GM19395 (cell line): ENCODE results near the gene PTBP3.
"Not testable (repeated sequence)": the region's sequence is repeated elsewhere in the genome, so short reads cannot be mapped to it uniquely, and the experiment has no call there.

Experiments used
- ATAC-seq: cut with Tn5 transposase; IDR thresholded peaks from one replicate; pipeline ENCODE4 v1.9.1; 2021; ENCODE audit warnings: mild to moderate bottlenecking, moderate library complexity; ENCODE audit not compliant: unreplicated experiment

Gene PTBP3, protein sequence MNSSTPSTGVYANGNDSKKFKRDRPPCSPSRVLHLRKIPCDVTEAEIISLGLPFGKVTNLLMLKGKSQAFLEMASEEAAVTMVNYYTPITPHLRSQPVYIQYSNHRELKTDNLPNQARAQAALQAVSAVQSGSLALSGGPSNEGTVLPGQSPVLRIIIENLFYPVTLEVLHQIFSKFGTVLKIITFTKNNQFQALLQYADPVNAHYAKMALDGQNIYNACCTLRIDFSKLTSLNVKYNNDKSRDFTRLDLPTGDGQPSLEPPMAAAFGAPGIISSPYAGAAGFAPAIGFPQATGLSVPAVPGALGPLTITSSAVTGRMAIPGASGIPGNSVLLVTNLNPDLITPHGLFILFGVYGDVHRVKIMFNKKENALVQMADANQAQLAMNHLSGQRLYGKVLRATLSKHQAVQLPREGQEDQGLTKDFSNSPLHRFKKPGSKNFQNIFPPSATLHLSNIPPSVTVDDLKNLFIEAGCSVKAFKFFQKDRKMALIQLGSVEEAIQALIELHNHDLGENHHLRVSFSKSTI

DNA sequence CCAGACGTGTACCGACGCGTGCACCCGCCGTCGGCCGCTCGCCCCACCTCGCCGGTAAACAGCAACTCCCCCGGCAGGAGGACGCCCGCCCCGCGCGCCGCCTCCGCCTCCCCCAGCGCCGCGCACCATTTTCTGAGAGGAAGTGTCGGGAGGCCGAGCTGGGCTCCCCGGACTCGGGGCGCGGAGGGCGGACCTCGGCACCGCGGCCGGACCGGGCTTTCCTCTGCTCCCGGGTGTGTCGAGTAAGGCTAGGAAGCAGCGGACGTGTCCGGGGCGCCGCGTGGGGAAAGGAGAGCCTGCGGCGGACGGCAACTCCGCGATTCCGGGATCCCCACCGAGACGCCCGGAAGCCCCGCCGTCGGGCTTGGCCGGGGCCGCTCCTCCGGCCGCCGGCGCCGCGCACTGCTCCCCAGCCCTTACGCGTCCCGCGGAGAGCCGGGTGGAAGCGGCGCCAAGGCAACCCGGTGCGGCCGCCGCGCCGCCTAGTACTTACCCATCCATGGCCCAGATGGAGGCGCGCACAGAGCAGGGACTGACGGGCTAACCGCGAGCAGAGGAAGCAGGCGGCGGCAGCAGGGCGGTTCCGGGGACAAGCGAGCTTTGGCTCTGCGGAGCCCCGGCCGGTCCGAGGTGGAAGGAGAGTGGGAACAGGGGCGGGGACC lies at the start of gene PTBP3:
PTBP3 (minus strand) TSS at position 643 of the 662 bp plus-strand sequence. CDS start 35,754 bp downstream, outside the sequence.
- ATAC-seq = peak; percentile 63

DNA sequence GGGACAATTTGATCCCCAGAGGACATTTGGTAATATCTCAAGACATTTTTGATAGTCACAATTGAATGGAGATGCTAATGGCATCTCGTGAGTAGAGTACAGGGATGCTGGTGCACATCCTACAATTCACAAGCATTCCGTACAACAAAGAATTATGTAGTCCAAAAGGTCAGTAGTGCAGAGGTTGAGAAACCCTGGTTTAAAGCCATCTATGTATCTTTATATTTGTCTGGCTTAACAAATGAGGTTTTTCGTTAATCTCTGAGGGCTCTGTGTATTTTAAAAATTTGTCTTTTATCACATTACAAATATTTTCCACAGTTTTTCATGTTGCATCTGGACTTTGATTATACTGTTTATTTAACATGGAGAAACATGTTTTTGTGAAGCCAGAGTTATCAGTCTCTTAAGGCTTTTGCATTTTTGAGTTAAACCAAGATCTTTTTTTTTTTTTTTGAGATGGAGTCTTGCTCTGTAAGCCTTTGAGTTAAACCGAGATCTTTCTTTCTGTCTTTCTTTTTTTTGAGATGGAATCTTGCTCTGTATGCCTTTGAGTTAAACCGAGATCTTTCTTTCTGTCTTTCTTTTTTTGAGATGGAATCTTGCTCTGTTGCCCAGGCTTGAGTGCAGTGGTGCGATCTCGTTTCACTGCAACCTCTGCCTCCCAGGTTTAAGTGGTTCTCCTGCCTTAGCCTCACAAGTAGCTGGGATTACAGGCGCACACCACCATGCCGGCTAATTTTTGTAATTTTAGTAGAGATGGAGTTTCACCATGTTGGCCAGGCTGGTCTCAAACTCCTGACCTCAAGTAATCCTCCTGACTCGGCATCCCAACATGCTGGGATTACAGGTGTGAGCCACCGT lies 49.3 kb upstream of the PTBP3 start:
- ATAC-seq = no peak

DNA sequence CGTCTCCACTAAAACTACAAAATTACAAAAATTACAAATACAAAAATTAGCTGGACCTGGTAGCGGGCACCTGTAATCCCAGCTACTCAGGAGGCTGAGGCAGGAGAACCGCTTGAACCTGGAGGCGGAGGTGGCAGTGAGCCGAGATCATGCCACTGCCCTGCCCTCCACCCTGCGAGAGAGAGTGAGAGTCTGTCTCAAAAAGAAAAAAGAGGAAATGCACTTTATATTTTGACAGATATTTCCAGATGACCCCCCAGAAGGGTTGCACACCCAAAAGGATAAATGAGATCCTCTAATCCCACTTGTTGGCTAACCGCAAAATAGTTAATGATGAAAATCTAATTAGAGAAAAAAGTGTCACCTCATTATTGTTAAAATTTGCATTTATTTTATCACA lies 48.6 kb upstream of the PTBP3 start:
- ATAC-seq = no peak

DNA sequence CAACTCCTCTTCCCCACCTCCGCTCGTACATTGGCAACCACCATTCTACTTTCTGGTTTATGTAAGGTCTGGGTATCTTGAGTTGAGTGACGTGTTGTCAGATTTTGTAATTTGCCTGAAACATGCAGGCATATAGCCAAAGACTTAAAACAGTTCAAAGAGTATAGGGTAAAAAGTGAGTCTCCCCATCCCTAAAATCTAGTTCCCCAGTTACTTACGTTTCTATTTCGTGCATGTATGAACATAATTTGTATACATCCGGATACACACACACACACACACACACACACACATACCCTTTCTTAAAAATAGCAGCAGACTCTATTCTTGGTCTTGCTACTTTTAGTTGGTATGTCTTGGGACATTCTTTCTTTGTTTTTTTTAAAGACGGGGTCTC lies 47.4 kb upstream of the PTBP3 start:
- ATAC-seq = no peak

DNA sequence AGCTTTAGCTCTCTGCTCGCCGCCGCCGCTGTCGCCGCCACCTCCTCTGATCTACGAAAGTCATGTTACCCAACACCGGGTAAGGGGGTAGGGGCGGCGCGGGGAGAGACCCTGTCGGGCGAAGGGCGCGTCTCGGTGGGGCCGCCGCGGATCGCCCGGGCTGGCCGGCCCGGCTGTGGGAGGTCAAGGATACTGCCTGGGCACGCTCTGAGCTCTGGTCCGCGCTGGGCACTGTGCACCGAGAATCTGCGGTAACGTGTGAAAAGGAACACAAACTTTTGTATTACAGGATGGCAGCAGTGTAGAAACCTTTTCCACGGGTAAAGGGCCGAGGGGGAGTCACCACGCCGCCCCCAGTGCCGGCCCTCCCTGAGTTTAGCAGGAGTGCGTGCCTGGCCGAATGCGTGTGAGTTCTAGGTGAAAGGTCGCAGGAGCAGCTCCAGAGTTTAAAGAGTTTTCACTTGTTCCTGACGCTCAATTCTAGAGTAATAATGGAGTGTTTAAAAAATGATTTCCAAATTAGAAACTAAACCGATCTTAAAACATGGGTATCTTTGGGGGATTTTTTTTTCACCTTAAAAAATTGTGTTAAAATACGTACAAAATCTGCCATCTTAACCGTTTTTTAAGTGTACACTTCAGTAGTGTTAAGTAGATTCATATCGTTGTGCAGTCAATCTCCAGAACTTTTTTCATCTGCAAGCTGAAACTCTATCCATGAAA lies 46.8 kb upstream of the PTBP3 start, which contains the start of gene HSDL2:
HSDL2 (plus strand) TSS at position 7 of the 723 bp plus-strand sequence; CDS start at position 63, 56 bp downstream.
- ATAC-seq = peak; percentile 18

DNA sequence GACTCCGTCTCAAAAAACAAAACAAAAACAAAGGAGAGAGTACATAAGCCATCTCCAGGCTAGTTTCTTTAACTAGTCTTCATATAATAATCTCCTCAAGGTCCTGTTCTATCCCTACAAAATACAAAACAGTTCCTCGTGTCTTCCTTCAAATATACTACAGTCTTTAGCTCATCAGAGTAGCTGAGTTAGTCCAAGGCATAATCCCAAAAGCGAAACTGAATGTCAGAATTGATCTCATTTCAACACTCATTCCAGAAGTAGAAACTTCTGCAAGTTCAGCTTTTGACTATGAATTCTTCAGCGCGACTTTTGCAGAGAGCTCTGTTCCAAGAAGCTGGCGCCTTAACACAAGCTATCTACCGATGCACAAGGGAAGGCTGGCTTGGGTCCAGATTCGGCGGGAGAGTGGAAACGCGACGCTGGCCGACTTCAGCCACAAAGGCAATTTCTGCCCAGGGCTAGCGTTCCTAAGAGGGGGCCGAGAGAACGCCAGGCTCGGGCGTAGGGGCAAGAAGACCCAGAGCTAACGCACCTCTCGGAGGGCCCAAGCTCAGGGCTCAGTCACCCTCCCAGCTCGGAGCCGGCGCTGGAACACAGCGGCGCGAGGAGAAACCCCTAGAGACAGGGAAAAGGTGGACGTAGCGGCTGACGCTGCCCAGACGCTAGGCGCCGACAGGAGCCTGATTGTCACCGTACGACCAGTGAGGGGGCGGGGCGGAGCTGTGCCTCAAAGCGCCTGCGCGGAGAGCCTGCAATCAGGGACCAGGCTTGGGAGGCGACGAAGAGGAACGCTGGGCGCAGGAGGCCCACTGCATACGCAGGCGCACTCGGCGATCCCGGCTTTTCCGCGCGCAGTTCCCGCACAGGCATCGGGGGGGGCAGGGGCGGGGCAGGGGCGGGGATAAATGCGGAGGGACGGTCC lies 46.0 kb upstream of the PTBP3 start:
- peak; percentile 83 for ATAC-seq

DNA sequence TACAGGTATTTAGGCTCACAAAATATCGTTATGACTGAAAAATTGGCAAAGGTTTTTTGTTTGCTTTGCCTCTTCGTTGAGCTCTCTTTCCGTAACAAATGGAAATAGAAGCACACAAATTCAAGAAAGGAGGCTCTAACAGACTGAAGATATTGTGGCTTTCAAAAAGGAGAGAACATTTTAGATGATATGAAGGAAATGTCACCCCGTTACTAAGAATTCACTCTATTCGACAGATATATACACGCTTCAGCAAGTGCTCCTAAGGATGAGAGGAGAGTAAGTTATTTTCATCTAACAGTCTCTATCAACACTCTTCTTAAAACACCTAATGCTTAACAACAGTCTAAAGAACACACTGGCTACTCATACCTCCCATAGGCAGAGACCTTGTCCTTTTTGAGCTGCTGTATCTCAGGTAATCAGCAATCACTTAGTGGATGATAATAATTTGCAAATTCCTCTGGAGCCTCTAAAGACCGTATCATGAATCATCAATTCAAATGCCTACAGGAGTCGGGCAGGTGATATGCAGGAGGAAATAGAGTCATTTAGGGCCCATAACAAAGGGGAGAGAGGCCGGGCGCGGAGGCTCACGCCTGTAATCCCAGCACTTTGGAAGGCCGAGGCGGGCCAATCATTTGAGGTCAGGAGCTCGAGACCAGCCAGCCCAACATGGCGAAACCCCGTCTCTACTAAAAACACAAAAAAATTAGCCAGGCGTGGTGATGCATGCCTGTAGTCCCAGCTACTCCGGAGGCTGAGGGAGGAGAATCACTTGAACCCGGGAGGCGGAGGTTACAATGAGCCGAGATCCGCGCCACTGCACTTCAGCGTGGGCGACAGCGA lies 45.1 kb upstream of the PTBP3 start:
- peak; percentile 18 for ATAC-seq

DNA sequence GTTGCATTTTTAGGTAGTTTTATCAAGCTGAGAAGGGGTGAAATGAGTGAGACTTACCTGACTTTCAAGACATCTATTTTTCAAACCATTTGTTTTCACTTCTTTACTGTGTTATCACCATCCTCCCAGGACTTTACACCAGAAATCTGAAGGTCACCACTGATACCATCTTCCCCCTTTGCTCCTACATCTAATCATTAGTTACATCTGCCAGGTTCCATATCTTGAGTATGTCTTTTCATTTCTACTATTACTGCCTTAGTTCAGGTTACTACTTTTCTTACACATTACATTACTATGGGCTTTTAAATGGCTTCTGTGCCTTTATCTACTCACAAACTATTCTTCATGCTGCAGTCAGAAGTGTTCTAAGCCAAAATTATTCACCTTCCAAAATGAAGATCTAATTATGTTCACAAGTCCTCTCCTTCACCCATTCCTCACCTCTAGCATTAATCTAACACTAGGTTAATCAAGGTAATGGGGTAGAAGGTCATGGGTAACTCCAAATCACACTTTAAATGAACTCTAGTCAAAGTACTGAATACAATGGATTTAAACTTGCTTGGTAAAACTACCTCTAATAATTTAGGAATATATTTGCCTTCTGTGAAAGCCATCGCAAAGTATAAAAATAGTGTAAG lies 44.4 kb upstream of the PTBP3 start:
- no peak for ATAC-seq

DNA sequence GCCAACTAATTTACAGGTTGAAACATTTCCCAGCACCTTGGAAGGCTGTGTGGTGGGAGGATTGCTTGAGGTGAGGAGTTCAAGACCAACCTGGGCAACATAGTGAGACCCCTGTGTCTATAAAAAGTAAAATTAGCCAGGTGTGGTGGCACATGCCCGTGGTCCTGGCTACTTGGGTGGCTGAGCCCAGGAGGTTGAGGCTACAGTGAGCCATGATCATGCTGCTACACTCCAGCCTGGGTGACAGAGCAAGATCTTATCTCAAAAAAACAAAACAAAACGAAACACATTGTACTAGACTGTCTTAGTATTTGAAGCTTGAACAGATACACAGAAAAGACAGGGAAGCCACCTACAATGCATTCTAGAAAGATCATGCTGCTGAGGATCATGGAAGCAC lies 43.7 kb upstream of the PTBP3 start:
- no peak for ATAC-seq

DNA sequence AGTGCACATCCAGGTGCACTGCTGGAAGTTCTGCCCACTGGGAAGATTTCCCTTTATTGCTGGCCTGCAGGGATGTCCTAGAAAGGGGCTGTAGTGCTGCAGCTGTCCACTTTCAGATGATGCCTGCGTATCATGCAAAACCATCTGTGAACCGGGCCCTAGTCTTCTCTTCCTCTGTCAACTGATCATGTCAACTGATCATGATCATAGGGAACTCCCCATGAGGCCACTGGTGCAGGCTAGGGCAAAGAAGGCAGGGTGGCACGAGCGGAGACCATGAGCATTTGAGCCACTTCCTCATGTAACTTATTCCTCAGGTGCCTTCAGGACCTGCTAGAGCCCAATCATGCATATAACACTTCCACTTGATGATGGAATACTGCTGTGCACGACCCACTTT lies 41.9 kb upstream of the PTBP3 start:
- ATAC-seq = no peak

DNA sequence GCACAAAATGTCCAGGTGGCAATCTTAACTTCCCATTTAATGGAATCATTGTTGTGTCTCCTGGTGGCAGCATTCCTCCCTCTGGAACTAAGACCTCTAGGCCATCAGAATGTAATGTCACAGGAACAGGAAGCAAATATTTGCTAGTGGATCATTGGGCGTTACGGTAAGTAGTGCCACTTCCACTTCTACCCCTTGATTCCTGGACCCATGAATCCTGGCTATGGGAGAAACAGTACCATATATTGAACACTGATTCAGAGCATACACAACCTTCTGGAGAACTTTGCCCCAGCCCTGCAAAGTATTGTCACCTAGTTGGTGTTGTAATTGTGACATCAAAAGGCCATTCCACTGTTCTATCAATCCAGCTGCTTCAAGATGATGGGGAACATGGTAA lies 40.8 kb upstream of the PTBP3 start:
- not testable (repeated sequence) for ATAC-seq

DNA sequence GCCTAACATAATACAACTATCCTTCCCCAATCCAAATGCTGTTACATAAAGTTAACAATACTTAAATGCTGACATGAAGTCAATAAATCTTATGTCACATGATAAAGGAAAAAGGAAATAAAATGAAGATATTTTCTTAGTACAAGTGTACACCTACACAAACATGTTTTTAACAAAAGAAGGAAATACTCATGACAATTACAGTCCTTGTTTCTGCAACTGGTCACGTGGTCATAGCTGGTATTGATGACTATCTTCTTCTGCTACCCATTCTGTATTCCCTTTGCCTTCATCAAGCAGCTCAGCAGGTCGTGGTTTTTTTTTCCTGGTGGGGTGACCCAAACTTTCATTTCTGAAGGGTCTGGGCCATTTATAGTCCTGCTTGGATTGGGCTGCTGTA lies 40.2 kb upstream of the PTBP3 start:
- ATAC-seq = not testable (repeated sequence)

DNA sequence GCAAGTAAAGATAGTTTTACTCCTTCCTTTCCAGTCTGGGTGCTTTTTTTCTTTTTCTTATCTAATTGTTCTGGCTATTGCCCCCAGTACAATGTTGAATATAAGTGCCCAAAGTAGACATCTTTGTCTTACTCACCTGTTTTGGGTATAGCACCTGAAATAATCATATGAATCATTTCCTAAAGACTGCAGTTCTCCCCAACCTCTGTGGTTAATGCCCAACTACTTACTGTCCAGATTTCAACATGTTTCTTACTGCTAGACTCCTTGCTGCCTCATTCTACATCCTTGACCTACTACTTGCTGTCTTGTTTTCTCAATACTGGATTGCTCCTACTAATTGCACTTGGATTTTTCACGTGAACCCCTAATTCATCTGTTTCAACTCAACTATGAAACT lies 37.6 kb upstream of the PTBP3 start:
- no peak for ATAC-seq

DNA sequence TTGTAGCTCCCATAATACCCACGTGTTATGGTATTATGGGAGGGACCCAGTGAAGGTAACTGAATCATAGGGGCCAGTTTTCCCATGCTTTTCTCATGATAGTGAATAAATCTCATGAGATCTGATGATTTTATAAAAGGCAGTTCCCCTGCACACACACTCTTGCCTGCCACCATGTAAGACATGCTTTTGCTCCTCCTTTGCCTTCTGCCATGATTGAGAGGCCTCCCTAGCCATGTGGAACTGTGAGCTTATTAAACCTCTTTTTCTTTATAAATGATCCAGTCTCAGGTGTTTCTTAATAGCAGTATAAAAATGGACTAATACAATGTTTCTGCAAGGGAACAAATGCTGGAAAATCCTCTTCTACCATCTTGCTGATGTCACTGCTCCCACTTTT lies 36.4 kb upstream of the PTBP3 start:
- ATAC-seq = no peak

DNA sequence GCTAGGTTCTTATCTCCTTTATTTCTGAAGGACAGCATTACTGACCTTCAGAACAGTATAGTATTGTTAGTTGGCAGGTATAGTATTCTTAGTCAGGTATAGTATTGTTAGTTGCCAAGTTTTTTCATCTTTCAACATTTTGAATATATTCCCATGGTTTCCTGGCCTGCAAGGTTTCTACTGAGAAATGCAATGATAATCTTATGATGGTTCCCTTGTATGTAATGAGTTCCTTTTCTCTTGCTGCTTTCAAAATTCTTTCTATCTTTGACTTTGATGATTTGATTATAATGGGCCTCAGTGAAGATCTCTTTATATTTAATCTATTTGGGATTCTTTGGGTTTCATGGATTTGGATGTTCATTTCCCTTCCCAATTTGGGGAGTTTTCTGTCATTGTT lies 34.0 kb upstream of the PTBP3 start:
- no peak for ATAC-seq

DNA sequence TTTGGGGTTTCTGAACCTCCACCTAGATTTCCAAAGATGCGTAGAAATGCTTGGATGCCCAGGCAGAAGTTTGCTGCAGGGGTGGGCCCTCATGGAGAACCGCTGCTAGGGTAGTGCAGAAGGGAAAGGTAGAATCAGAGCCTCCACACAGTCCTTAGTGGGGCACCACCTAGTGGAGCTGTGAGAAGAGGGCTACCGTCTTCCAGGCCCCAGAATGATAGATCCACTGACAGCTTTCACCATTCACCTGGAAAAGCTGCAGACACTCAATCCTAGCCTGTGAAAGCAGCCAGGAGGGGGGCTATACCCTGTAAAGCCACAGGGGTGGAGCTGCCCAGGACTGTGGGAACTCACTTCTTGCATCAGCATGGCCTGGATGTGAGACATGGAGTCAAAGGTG lies 33.2 kb upstream of the PTBP3 start:
- no peak for ATAC-seq

DNA sequence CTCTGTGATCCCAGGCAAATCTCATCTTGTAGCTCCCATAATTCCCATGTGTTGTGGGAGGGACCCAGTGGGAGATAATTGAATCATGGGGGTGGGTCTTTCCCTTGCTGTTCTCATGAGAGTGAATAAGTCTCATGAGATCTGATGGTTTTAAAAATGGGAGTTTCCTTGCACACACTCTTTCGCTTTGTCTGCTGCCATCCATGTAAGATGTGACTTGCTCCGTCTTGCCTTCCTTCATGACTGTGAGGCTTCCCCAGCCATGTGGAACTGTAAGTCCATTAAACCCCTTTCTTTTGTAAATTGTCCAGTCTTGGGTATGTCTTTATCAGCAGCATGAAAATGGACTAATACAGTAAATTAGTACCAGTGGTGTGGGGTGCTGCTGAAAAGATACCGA lies 31.8 kb upstream of the PTBP3 start:
- ATAC-seq = not testable (repeated sequence)

DNA sequence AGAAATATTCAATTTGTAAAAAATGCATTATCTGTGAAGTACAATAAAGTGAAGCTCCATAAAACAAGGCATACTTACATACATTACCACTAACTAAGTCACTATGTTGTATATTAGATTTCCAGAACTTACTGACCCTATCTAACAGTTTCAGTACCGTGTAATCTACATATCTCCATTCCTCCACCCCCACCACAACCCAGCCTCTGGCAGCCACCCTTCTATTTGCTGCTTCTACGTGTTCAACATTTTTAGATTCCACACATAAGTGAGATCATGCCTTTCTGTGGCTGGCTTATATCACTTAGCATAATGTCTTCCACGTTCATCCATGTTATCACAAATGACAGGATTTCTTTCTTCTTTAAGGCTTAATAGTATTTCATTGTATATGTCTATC lies 31.3 kb upstream of the PTBP3 start:
- no peak for ATAC-seq
